Measurements from ENCODE around the gene NAPB.

Gene NAPB

GRCh38 chr20:23391707-23392310 lies 29.5 kb downstream of the NAPB start:
- H3K27ac ChIP-seq (ENCODE audit: low read depth in 2 of 2, low read length in 2 of 2) = no peak overlapping the region
- no peaks in the 10 kb centered on the region for H3K9me3 ChIP-seq (ENCODE audit: control insufficient read depth in 2 of 2, low read length in 2 of 2)
- H3K9ac ChIP-seq (ENCODE audit: low read depth in 1 of 2, low read length in 2 of 2) = no peak overlapping the region
- H3K4me1 ChIP-seq (ENCODE audit: control insufficient read depth in 2 of 2, insufficient read depth in 2 of 2, low read length in 2 of 2) = no peaks in the 10 kb centered on the region
- H3K36me3 ChIP-seq (ENCODE audit: control insufficient read depth in 2 of 2, insufficient read depth in 2 of 2, low read length in 2 of 2) = peaks cover 29 to 34% of the 10 kb centered on the region in 2 donors
- no peak overlapping the region for H3K4me3 ChIP-seq (ENCODE audit: low read length in 2 of 2)
- no peaks in the 10 kb centered on the region for H3K27me3 ChIP-seq (ENCODE audit: control insufficient read depth in 2 of 2, insufficient read depth in 2 of 2, low read length in 2 of 2)

GRCh38 chr20:23390091-23390774 lies 31.1 kb downstream of the NAPB start:
- no peaks in the 10 kb centered on the region for H3K9me3 ChIP-seq (ENCODE audit: control insufficient read depth in 2 of 2, low read length in 2 of 2)
- H3K9ac ChIP-seq (ENCODE audit: low read depth in 1 of 2, low read length in 2 of 2) = no peak overlapping the region
- H3K4me3 ChIP-seq (ENCODE audit: low read length in 2 of 2) = no peak overlapping the region
- peaks cover 29 to 34% of the 10 kb centered on the region in 2 donors for H3K36me3 ChIP-seq (ENCODE audit: control insufficient read depth in 2 of 2, insufficient read depth in 2 of 2, low read length in 2 of 2)
- no peak overlapping the region for H3K27ac ChIP-seq (ENCODE audit: low read depth in 2 of 2, low read length in 2 of 2)
- H3K4me1 ChIP-seq (ENCODE audit: control insufficient read depth in 2 of 2, insufficient read depth in 2 of 2, low read length in 2 of 2) = no peaks in the 10 kb centered on the region
- no peaks in the 10 kb centered on the region for H3K27me3 ChIP-seq (ENCODE audit: control insufficient read depth in 2 of 2, insufficient read depth in 2 of 2, low read length in 2 of 2)

GRCh38 chr20:23387118-23387443 lies 34.2 kb downstream of the NAPB start:
- peaks cover 11 to 13% of the 10 kb centered on the region in 2 donors for H3K36me3 ChIP-seq (ENCODE audit: control insufficient read depth in 2 of 2, insufficient read depth in 2 of 2, low read length in 2 of 2)
- no peak overlapping the region for H3K27ac ChIP-seq (ENCODE audit: low read depth in 2 of 2, low read length in 2 of 2)

GRCh38 chr20:23386304-23387117 lies 34.8 kb downstream of the NAPB start:
- Histone ChIP-seq H3K27ac (ENCODE audit: low read depth in 2 of 2, low read length in 2 of 2) (no peak overlapping the region), H3K4me1 (ENCODE audit: control insufficient read depth in 2 of 2, insufficient read depth in 2 of 2, low read length in 2 of 2) (no peaks in the 10 kb centered on the region), H3K4me3 (ENCODE audit: low read length in 2 of 2) (no peak overlapping the region), H3K36me3 (ENCODE audit: control insufficient read depth in 2 of 2, insufficient read depth in 2 of 2, low read length in 2 of 2) (peaks cover 6 to 13% of the 10 kb centered on the region in 2 donors), H3K9me3 (ENCODE audit: control insufficient read depth in 2 of 2, low read length in 2 of 2) (no peaks in the 10 kb centered on the region), H3K27me3 (ENCODE audit: control insufficient read depth in 2 of 2, insufficient read depth in 2 of 2, low read length in 2 of 2) (no peaks in the 10 kb centered on the region), H3K9ac (ENCODE audit: low read depth in 1 of 2, low read length in 2 of 2) (no peak overlapping the region)

More at GRCh38 chr20:23387118-23387443, 34.2 kb downstream of the NAPB start:
- Histone ChIP-seq H3K9me3 (ENCODE audit: control insufficient read depth in 2 of 2, low read length in 2 of 2) (no peaks in the 10 kb centered on the region), H3K4me1 (ENCODE audit: control insufficient read depth in 2 of 2, insufficient read depth in 2 of 2, low read length in 2 of 2) (no peaks in the 10 kb centered on the region), H3K27me3 (ENCODE audit: control insufficient read depth in 2 of 2, insufficient read depth in 2 of 2, low read length in 2 of 2) (no peaks in the 10 kb centered on the region), H3K4me3 (ENCODE audit: low read length in 2 of 2) (no peak overlapping the region), H3K9ac (ENCODE audit: low read depth in 1 of 2, low read length in 2 of 2) (no peak overlapping the region)

GRCh38 chr20:23381876-23382275 lies 39.4 kb downstream of the NAPB start:
- Histone ChIP-seq H3K36me3 (ENCODE audit: control insufficient read depth in 2 of 2, insufficient read depth in 2 of 2, low read length in 2 of 2) (peaks cover 23 to 26% of the 10 kb centered on the region in 2 donors), H3K27ac (ENCODE audit: low read depth in 2 of 2, low read length in 2 of 2) (no peak overlapping the region)

GRCh38 chr20:23379772-23380171 lies 41.5 kb downstream of the NAPB start:
- Histone ChIP-seq H3K4me1 (ENCODE audit: control insufficient read depth in 2 of 2, insufficient read depth in 2 of 2, low read length in 2 of 2) (no peaks in the 10 kb centered on the region), H3K36me3 (ENCODE audit: control insufficient read depth in 2 of 2, insufficient read depth in 2 of 2, low read length in 2 of 2) (peaks cover 35 to 37% of the 10 kb centered on the region in 2 donors), H3K4me3 (ENCODE audit: low read length in 2 of 2) (no peak overlapping the region), H3K27ac (ENCODE audit: low read depth in 2 of 2, low read length in 2 of 2) (no peak overlapping the region), H3K9me3 (ENCODE audit: control insufficient read depth in 2 of 2, low read length in 2 of 2) (no peaks in the 10 kb centered on the region), H3K27me3 (ENCODE audit: control insufficient read depth in 2 of 2, insufficient read depth in 2 of 2, low read length in 2 of 2) (no peaks in the 10 kb centered on the region), H3K9ac (ENCODE audit: low read depth in 1 of 2, low read length in 2 of 2) (no peak overlapping the region)

More at GRCh38 chr20:23381876-23382275, 39.4 kb downstream of the NAPB start:
- no peaks in the 10 kb centered on the region for H3K9me3 ChIP-seq (ENCODE audit: control insufficient read depth in 2 of 2, low read length in 2 of 2)
- H3K4me3 ChIP-seq (ENCODE audit: low read length in 2 of 2) = no peak overlapping the region
- no peaks in the 10 kb centered on the region for H3K27me3 ChIP-seq (ENCODE audit: control insufficient read depth in 2 of 2, insufficient read depth in 2 of 2, low read length in 2 of 2)
- H3K4me1 ChIP-seq (ENCODE audit: control insufficient read depth in 2 of 2, insufficient read depth in 2 of 2, low read length in 2 of 2) = no peaks in the 10 kb centered on the region
- H3K9ac ChIP-seq (ENCODE audit: low read depth in 1 of 2, low read length in 2 of 2) = no peak overlapping the region

GRCh38 chr20:23375827-23376226 lies 45.5 kb downstream of the NAPB start:
- Histone ChIP-seq H3K9me3 (ENCODE audit: control insufficient read depth in 2 of 2, low read length in 2 of 2) (no peaks in the 10 kb centered on the region), H3K4me3 (ENCODE audit: low read length in 2 of 2) (no peak overlapping the region), H3K36me3 (ENCODE audit: control insufficient read depth in 2 of 2, insufficient read depth in 2 of 2, low read length in 2 of 2) (peaks cover 45 to 61% of the 10 kb centered on the region in 2 donors)

GRCh38 chr20:23374441-23374840 lies 46.8 kb downstream of the NAPB start:
- Histone ChIP-seq H3K36me3 (ENCODE audit: control insufficient read depth in 2 of 2, insufficient read depth in 2 of 2, low read length in 2 of 2) (peaks cover 48 to 65% of the 10 kb centered on the region in 2 donors), H3K9me3 (ENCODE audit: control insufficient read depth in 2 of 2, low read length in 2 of 2) (no peaks in the 10 kb centered on the region), H3K9ac (ENCODE audit: low read depth in 1 of 2, low read length in 2 of 2) (no peak overlapping the region), H3K27ac (ENCODE audit: low read depth in 2 of 2, low read length in 2 of 2) (no peak overlapping the region), H3K4me1 (ENCODE audit: control insufficient read depth in 2 of 2, insufficient read depth in 2 of 2, low read length in 2 of 2) (no peaks in the 10 kb centered on the region), H3K4me3 (ENCODE audit: low read length in 2 of 2) (no peak overlapping the region), H3K27me3 (ENCODE audit: control insufficient read depth in 2 of 2, insufficient read depth in 2 of 2, low read length in 2 of 2) (no peaks in the 10 kb centered on the region)

More at GRCh38 chr20:23375827-23376226, 45.5 kb downstream of the NAPB start:
- H3K9ac ChIP-seq (ENCODE audit: low read depth in 1 of 2, low read length in 2 of 2) = no peak overlapping the region
- H3K4me1 ChIP-seq (ENCODE audit: control insufficient read depth in 2 of 2, insufficient read depth in 2 of 2, low read length in 2 of 2) = no peaks in the 10 kb centered on the region
- H3K27ac ChIP-seq (ENCODE audit: low read depth in 2 of 2, low read length in 2 of 2) = no peak overlapping the region
- H3K27me3 ChIP-seq (ENCODE audit: control insufficient read depth in 2 of 2, insufficient read depth in 2 of 2, low read length in 2 of 2) = no peaks in the 10 kb centered on the region

GRCh38 chr20:23371496-23371895 lies 49.8 kb downstream of the NAPB start:
- Histone ChIP-seq H3K4me3 (ENCODE audit: low read length in 2 of 2) (no peak overlapping the region), H3K4me1 (ENCODE audit: control insufficient read depth in 2 of 2, insufficient read depth in 2 of 2, low read length in 2 of 2) (no peaks in the 10 kb centered on the region), H3K9ac (ENCODE audit: low read depth in 1 of 2, low read length in 2 of 2) (no peak overlapping the region), H3K36me3 (ENCODE audit: control insufficient read depth in 2 of 2, insufficient read depth in 2 of 2, low read length in 2 of 2) (peaks cover 47 to 64% of the 10 kb centered on the region in 2 donors), H3K27me3 (ENCODE audit: control insufficient read depth in 2 of 2, insufficient read depth in 2 of 2, low read length in 2 of 2) (no peaks in the 10 kb centered on the region), H3K27ac (ENCODE audit: low read depth in 2 of 2, low read length in 2 of 2) (no peak overlapping the region), H3K9me3 (ENCODE audit: control insufficient read depth in 2 of 2, low read length in 2 of 2) (no peaks in the 10 kb centered on the region)

- Histone ChIP-seq H3K9ac (ENCODE audit: low read depth in 1 of 2, low read length in 2 of 2) (no peak overlapping the region), H3K27me3 (ENCODE audit: control insufficient read depth in 2 of 2, insufficient read depth in 2 of 2, low read length in 2 of 2) (no peaks in the 10 kb centered on the region), H3K9me3 (ENCODE audit: control insufficient read depth in 2 of 2, low read length in 2 of 2) (no peaks in the 10 kb centered on the region), H3K27ac (ENCODE audit: low read depth in 2 of 2, low read length in 2 of 2) (no peak overlapping the region), H3K36me3 (ENCODE audit: control insufficient read depth in 2 of 2, insufficient read depth in 2 of 2, low read length in 2 of 2) (peaks cover 46 to 63% of the 10 kb centered on the region in 2 donors), H3K4me3 (ENCODE audit: low read length in 2 of 2) (no peak overlapping the region), H3K4me1 (ENCODE audit: control insufficient read depth in 2 of 2, insufficient read depth in 2 of 2, low read length in 2 of 2) (peaks cover 0 to 2% of the 10 kb centered on the region in 2 donors)
Observed at GRCh38 chr20:23370873-23371272, 50.4 kb downstream of the NAPB start.

All from mucosa of rectum (tissue), 2 donors.